Ovary (tissue), 9 donors: ENCODE data around the gene SLC29A3. TPM values are rescaled to one million over a fixed set of nuclear protein-coding genes. Genes with fewer than 3 reads are reported as not detected.

Experiments
- DNase-seq, 5 donors: peaks; one replicate each; pipeline ENCODE4 v3.0.0-alpha.2; 2019 to 2020
- H3K27ac ChIP-seq, 2 donors: fragments of 200-600 bp; one replicate each; pipeline versions ENCODE4 v1.5.1 to v1.8.0; 2019 to 2022
- H3K27me3 ChIP-seq: fragments of 200-600 bp; one replicate; pipeline ENCODE4 v1.8.0; 2022
- H3K36me3 ChIP-seq: fragments of 200-600 bp; sonication (generic); one replicate; pipeline ENCODE4 v1.5.1; 2019
- H3K4me1 ChIP-seq: one replicate; pipeline ENCODE4 v1.8.1; 2013; ENCODE audit warnings: mild to moderate bottlenecking, moderate library complexity; ENCODE audit not compliant: insufficient read depth
- H3K4me3 ChIP-seq: fragments of 200-600 bp; sonication (generic); one replicate; pipeline ENCODE4 v1.5.1; 2017
- H3K9me3 ChIP-seq, 2 donors: fragments of 200-600 bp in 1 of 2; sonication (generic) in 1 of 2; one replicate each; pipeline versions ENCODE4 v1.5.1 to v1.8.1; 2013 to 2019; ENCODE audit warnings: mild to moderate bottlenecking in 1 of 2, moderate library complexity in 1 of 2
- EP300 ChIP-seq: sonication (generic); formaldehyde crosslinking; IDR thresholded peaks from one replicate; pipeline ENCODE4 v1.6.1; 2017; ENCODE audit warnings: antibody characterized with exemption
- POLR2A ChIP-seq: fragments of 450-650 bp; IDR thresholded peaks from one replicate; pipeline ENCODE4 v1.6.1; 2017; ENCODE audit warnings: antibody characterized with exemption, mild to moderate bottlenecking, moderate library complexity
- WGBS, 3 donors: extraction: QIAGEN DNeasy Blood & Tissue Kit in 1 of 3; methylation state at CpG; one replicate each; pipeline versions ENCODE4 v1.1.5 to v1.1.7; 2013 to 2017; 5-methylcytosine and 5-hydroxymethylcytosine counted together
- intact Hi-C, 4 donors: fragments of 100-400 bp; cut with DNase I; formaldehyde crosslinking; loops; one replicate each; pipeline versions ENCODE4 v1.11.0 to v1.15.1; 2022 to 2023
- polyA plus RNA-seq, 2 donors: library from polyadenylated mRNA; stranded (reverse); fragments of 200-250 nt in 1 of 2; fragments of 350-450 nt in 1 of 2; fragmentation: Illumina TruSeq in 1 of 2; extraction: RNeasy Lipid Tissue Mini Kit (QIAGEN cat#74804) in 1 of 2; gene quantifications; one replicate each; pipeline ENCODE4 v1.2.3, GENCODE V29; 2013 to 2014
- total RNA-seq, 7 donors: library from RNA; depleted of rRNA in 2 of 7; stranded (reverse); fragments of >200 nt in 2 of 7; fragmentation: NEBNext Ultra II Directional in 3 of 7; extraction: Animal tissue kit (Norgen Biotek cat#: 25700) in 3 of 7; gene quantifications; one replicate each; pipeline versions ENCODE4 v1.1.0 to v1.2.4, GENCODE V29; 2016 to 2023
- TF ChIP-seq, protein P1 (sequence below), 3 donors: fragments of 450-650 bp in 2 of 3; fragments of 200-600 bp in 1 of 3; IDR thresholded peaks; one replicate each; pipeline versions ENCODE4 v1.5.1 to v1.8.0; 2016 to 2022; ENCODE audit warnings: antibody characterized with exemption in 3 of 3, mild to moderate bottlenecking in 1 of 3
- donor health status: DM: no; HTN: no; CAD: no; lungs with moderate emphysema.
- donor health status: DM: no; HTN: no; CAD: no.
- donor health status: Bipolar disorder and iron deficiency.
- donor health status: DM: yes; HTN: yes; CAD: no.
- donor health status: DM: no; HTN: no; CAD: no.
- donor health status: DM: yes; HTN: yes; CAD: no.

The SLC29A3 gene
- total and polyA plus RNA-seq, 9 donors: 10.1 to 18.3 (median 15.5) TPM

DNA sequence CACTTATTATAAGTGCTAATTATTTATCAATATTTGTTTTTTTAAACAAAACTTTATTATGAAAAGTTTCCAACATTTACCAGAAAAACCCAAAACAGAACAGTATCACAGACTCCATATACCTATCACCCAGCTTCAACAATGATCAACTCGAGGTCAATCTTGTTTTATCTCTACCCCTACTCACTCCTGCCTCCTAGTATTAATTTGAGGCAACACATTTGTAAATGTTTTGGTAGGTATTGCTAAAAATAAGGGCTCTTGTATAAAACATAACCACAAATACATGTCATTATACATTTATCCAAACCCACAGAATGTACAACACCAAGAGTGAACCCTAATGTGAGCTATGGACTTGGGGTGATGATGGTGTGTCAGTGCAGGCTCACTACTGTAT is 61.8 kb downstream of the SLC29A3 start:
- no peak for DNase-seq
- intact Hi-C loops: loop anchor here in 2 of 4 donors (5.0 to 10.0 kb wide), 2 partner anchors 391 to 434 kb away; partner anchors contain the start of gene VSIR (in 1 of the 2)
- no peaks in the 10 kb centered on the region for H3K9me3 ChIP-seq
- no peaks in the 10 kb centered on the region for H3K27me3 ChIP-seq
- H3K4me3 ChIP-seq: no peak overlapping the region
- no peaks in the 10 kb centered on the region for H3K36me3 ChIP-seq
- TF ChIP-seq POLR2A (no peak), EP300 (no peak)
- TF ChIP-seq, protein P1, sequence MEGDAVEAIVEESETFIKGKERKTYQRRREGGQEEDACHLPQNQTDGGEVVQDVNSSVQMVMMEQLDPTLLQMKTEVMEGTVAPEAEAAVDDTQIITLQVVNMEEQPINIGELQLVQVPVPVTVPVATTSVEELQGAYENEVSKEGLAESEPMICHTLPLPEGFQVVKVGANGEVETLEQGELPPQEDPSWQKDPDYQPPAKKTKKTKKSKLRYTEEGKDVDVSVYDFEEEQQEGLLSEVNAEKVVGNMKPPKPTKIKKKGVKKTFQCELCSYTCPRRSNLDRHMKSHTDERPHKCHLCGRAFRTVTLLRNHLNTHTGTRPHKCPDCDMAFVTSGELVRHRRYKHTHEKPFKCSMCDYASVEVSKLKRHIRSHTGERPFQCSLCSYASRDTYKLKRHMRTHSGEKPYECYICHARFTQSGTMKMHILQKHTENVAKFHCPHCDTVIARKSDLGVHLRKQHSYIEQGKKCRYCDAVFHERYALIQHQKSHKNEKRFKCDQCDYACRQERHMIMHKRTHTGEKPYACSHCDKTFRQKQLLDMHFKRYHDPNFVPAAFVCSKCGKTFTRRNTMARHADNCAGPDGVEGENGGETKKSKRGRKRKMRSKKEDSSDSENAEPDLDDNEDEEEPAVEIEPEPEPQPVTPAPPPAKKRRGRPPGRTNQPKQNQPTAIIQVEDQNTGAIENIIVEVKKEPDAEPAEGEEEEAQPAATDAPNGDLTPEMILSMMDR (IDR thresholded peaks at IDR 0.05): no peak
- WGBS, 3 donors: 32 to 49% (median 44%) methylated on average over 1 of the region's 1 CpG
- H3K27ac ChIP-seq: no peak overlapping the region
- peaks cover 4% of the 10 kb centered on the region for H3K4me1 ChIP-seq

- no peak for DNase-seq
- no peak overlapping the region for H3K4me3 ChIP-seq
- no peak overlapping the region for H3K27ac ChIP-seq
- no peaks in the 10 kb centered on the region for H3K27me3 ChIP-seq
- 90 to 92% (median 92%) methylated on average over 3 of the region's 3 CpGs for WGBS, 3 donors
- no peaks in the 10 kb centered on the region for H3K36me3 ChIP-seq
- intact Hi-C loops: loop anchor here in 2 of 4 donors (5.0 to 10.0 kb wide), 2 partner anchors 391 to 433 kb away; partner anchors contain the start of gene VSIR (in 1 of the 2)
- TF ChIP-seq POLR2A: no peak
- TF ChIP-seq EP300: no peak
- TF ChIP-seq, protein P1 (IDR thresholded peaks at IDR 0.05): no peak
- H3K4me1 ChIP-seq: peaks cover 4% of the 10 kb centered on the region
- no peaks in the 10 kb centered on the region for H3K9me3 ChIP-seq
These were observed 62.6 kb downstream of the SLC29A3 start for GRCh38 chr10:71381611-71382010.

DNA sequence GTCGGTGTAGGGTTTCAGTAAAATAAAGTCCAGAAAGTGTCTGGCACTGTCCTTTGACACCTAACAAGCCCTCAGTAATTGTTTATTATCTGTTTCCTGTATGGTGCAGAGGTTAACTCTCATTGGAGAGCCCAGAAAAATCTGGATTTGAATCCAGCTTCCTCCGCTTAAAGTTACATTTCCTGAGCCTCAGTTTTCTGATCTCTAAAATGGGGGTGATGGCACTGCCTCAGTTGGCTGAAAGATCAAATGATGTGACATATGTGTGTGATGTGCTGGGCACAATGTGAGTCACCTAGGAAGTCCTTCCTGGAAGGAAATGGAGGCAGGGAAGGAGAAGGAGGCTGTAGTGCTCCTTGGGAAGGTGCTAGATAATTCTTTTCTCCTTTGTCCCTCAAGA is 63.0 kb downstream of the SLC29A3 start:
- Histone ChIP-seq H3K27me3 (no peaks in the 10 kb centered on the region), H3K36me3 (no peaks in the 10 kb centered on the region), H3K27ac (no peak overlapping the region), H3K4me3 (no peak overlapping the region), H3K4me1 (peaks cover 1% of the 10 kb centered on the region), H3K9me3 (no peaks in the 10 kb centered on the region)
- WGBS, 3 donors: 91 to 94% (median 94%) methylated on average over 2 of the region's 2 CpGs
- no peak for DNase-seq
- TF ChIP-seq, protein P1 (IDR thresholded peaks at IDR 0.05): no peak
- TF ChIP-seq POLR2A (no peak), EP300 (no peak)
- intact Hi-C loops: loop anchor here in 2 of 4 donors (5.0 to 10.0 kb wide), 2 partner anchors 390 to 433 kb away; partner anchors contain the start of gene VSIR (in 1 of the 2)

- Histone ChIP-seq H3K36me3 (no peaks in the 10 kb centered on the region), H3K4me1 (no peaks in the 10 kb centered on the region), H3K4me3 (no peak overlapping the region), H3K27ac (no peak overlapping the region), H3K27me3 (no peaks in the 10 kb centered on the region), H3K9me3 (no peaks in the 10 kb centered on the region)
- no peak for DNase-seq
- WGBS, 3 donors: 84 to 97% (median 91%) methylated on average over 1 of the region's 1 CpG
- TF ChIP-seq POLR2A (no peak), EP300 (no peak)
- TF ChIP-seq, protein P1 (IDR thresholded peaks at IDR 0.05): no peak
- intact Hi-C loops: loop anchor here in 2 of 4 donors (5.0 to 10.0 kb wide), 2 partner anchors 390 to 432 kb away; partner anchors contain the start of gene VSIR (in 1 of the 2)
These were observed 63.7 kb downstream of the SLC29A3 start for GRCh38 chr10:71382757-71383156.
